Measurements from ENCODE around the gene MAPK8IP2. TPM values are rescaled to one million over a fixed set of nuclear protein-coding genes. Genes with fewer than 3 reads are reported as not detected.
"Not testable (repeated sequence)": the region's sequence is repeated elsewhere in the genome, so short reads cannot be mapped to it uniquely, and the experiment has no call there.

MAPK8IP2 gene
- polyA plus RNA-seq, 4 donors = 0.72 to 3.5 (median 0.93) TPM

GRCh38 chr22:50597097-50597496 lies 3.5 kb upstream of the MAPK8IP2 start:
- no peak for DNase-seq (ENCODE audit: low read depth in 4 of 4, low spot score in 3 of 4)

GRCh38 chr22:50599816-50600455 lies 657 bp upstream of the MAPK8IP2 start:
- DNase-seq (ENCODE audit: low read depth in 4 of 4, low spot score in 3 of 4) = no peak

- no peak for DNase-seq (ENCODE audit: low read depth in 4 of 4, low spot score in 3 of 4)
These were observed 525 bp downstream of the MAPK8IP2 start for GRCh38 chr22:50600967-50601668.

GRCh38 chr22:50601669-50602337 lies 1.2 kb downstream of the MAPK8IP2 start:
- no peak for DNase-seq (ENCODE audit: low read depth in 4 of 4, low spot score in 3 of 4)

- no peak for DNase-seq (ENCODE audit: low read depth in 4 of 4, low spot score in 3 of 4)
These were observed 1.7 kb downstream of the MAPK8IP2 start for GRCh38 chr22:50602338-50602700.

GRCh38 chr22:50603511-50604255 lies 3.1 kb downstream of the MAPK8IP2 start:
- DNase-seq (ENCODE audit: low read depth in 4 of 4, low spot score in 3 of 4) = no peak

GRCh38 chr22:50604256-50605001 lies 3.8 kb downstream of the MAPK8IP2 start:
- DNase-seq (ENCODE audit: low read depth in 4 of 4, low spot score in 3 of 4) = no peak

GRCh38 chr22:50605002-50605612 lies 4.5 kb downstream of the MAPK8IP2 start:
- DNase-seq (ENCODE audit: low read depth in 4 of 4, low spot score in 3 of 4) = no peak

GRCh38 chr22:50605613-50606074 lies 5.1 kb downstream of the MAPK8IP2 start:
- DNase-seq (ENCODE audit: low read depth in 4 of 4, low spot score in 3 of 4) = no peak

GRCh38 chr22:50606165-50606945 lies 5.8 kb downstream of the MAPK8IP2 start:
- no peak for DNase-seq (ENCODE audit: low read depth in 4 of 4, low spot score in 3 of 4)

- no peak for DNase-seq (ENCODE audit: low read depth in 4 of 4, low spot score in 3 of 4)
These were observed 6.5 kb downstream of the MAPK8IP2 start for GRCh38 chr22:50606946-50607658.

GRCh38 chr22:50607659-50608020 lies 7.0 kb downstream of the MAPK8IP2 start:
- DNase-seq (ENCODE audit: low read depth in 4 of 4, low spot score in 3 of 4) = no peak

GRCh38 chr22:50608058-50608840 lies 7.7 kb downstream of the MAPK8IP2 start:
- DNase-seq (ENCODE audit: low read depth in 4 of 4, low spot score in 3 of 4) = not testable (repeated sequence)

GRCh38 chr22:50608996-50609395 lies 8.4 kb downstream of the MAPK8IP2 start:
- DNase-seq (ENCODE audit: low read depth in 4 of 4, low spot score in 3 of 4) = no peak

GRCh38 chr22:50609599-50609998 lies 9.0 kb downstream of the MAPK8IP2 start:
- DNase-seq (ENCODE audit: low read depth in 4 of 4, low spot score in 3 of 4) = no peak

- DNase-seq (ENCODE audit: low read depth in 4 of 4, low spot score in 3 of 4) = no peak
These were observed 9.5 kb downstream of the MAPK8IP2 start for GRCh38 chr22:50610041-50610451.

GRCh38 chr22:50610581-50610980 lies 10.0 kb downstream of the MAPK8IP2 start:
- DNase-seq (ENCODE audit: low read depth in 4 of 4, low spot score in 3 of 4) = no peak
